GM23338 (cell line): ENCODE measurements around the gene PIK3R3. TPM values are rescaled to one million over a fixed set of nuclear protein-coding genes. Genes with fewer than 3 reads are reported as not detected.

Source experiments
- ATAC-seq: fragments of 200-7000 bp; cut with Tn5 transposase; 3 replicates; pipeline ENCODE4 v1.9.1; 2020
- DNase-seq: peaks from one replicate; pipeline ENCODE4 v3.0.0-alpha.2; 2015; ENCODE audit warnings: low spot score
- H2AFZ ChIP-seq: fragments of 200-600 bp; sonication (generic); 2 replicates; pipeline ENCODE4 v1.8.0; 2016; ENCODE audit warnings: antibody characterized with exemption, mild to moderate bottlenecking, moderate library complexity
- H3F3A ChIP-seq: fragments of 200-600 bp; sonication (generic); replicated peaks from 2 replicates; pipeline ENCODE4 v1.8.0; 2017; ENCODE audit warnings: antibody characterized with exemption, mixed run types, low read depth
- H3K27ac ChIP-seq: fragments of 200-600 bp; sonication (generic); 2 replicates; pipeline ENCODE4 v1.6.1; 2016; ENCODE audit warnings: low read depth
- H3K27me3 ChIP-seq: fragments of 200-600 bp; sonication (generic); 2 replicates; pipeline ENCODE4 v1.8.0; 2016; ENCODE audit warnings: mild to moderate bottlenecking, mixed run types, moderate library complexity; ENCODE audit not compliant: insufficient read depth
- H3K36me3 ChIP-seq: fragments of 200-600 bp; sonication (generic); 2 replicates; pipeline ENCODE4 v1.8.0; 2016; ENCODE audit warnings: mild to moderate bottlenecking; ENCODE audit not compliant: insufficient read depth
- H3K4me1 ChIP-seq: fragments of 200-600 bp; sonication (generic); 2 replicates; pipeline ENCODE4 v1.8.0; 2016; ENCODE audit warnings: mild to moderate bottlenecking, moderate library complexity; ENCODE audit not compliant: insufficient read depth
- H3K4me2 ChIP-seq: fragments of 200-600 bp; sonication (generic); 2 replicates; pipeline ENCODE4 v1.7.1; 2017; ENCODE audit warnings: mixed run types
- H3K4me3 ChIP-seq: fragments of 200-600 bp; sonication (generic); 2 replicates; pipeline ENCODE4 v1.6.1; 2016; ENCODE audit warnings: mixed run types
- H3K79me2 ChIP-seq: fragments of 200-600 bp; sonication (generic); replicated peaks from 2 replicates; pipeline ENCODE4 v1.8.0; 2017; ENCODE audit warnings: mild to moderate bottlenecking; ENCODE audit not compliant: insufficient read depth
- H3K9me2 ChIP-seq: fragments of 200-600 bp; sonication (generic); 2 replicates; pipeline ENCODE4 v1.8.0; 2017; ENCODE audit not compliant: insufficient read depth
- H4K20me1 ChIP-seq: fragments of 200-600 bp; sonication (generic); replicated peaks from 2 replicates; pipeline ENCODE4 v1.8.0; 2017; ENCODE audit warnings: mild to moderate bottlenecking; ENCODE audit not compliant: insufficient read depth
- H3K27ac Mint-ChIP-seq: 2 replicates; pipeline ENCODE4 v1.8.0; 2020; ENCODE audit warnings: inconsistent platforms, mild to moderate bottlenecking, moderate library complexity, mixed read lengths
- H3K27me3 Mint-ChIP-seq: 3 replicates; pipeline ENCODE4 v1.8.0; 2022; ENCODE audit warnings: low read depth, mild to moderate bottlenecking, moderate library complexity, mixed read lengths, inconsistent platforms; ENCODE audit not compliant: insufficient read depth, poor library complexity
- H3K36me3 Mint-ChIP-seq: 3 replicates; pipeline ENCODE4 v1.8.0; 2021; ENCODE audit warnings: low read depth, mild to moderate bottlenecking, inconsistent platforms, moderate library complexity, mixed read lengths
- H3K4me1 Mint-ChIP-seq: 3 replicates; pipeline ENCODE4 v1.8.0; 2020; ENCODE audit warnings: mild to moderate bottlenecking, inconsistent platforms, mixed read lengths
- H3K4me3 Mint-ChIP-seq: 3 replicates; pipeline ENCODE4 v1.8.0; 2021; ENCODE audit warnings: moderate library complexity, mild to moderate bottlenecking, inconsistent platforms, mixed read lengths
- H3K9me3 Mint-ChIP-seq: 3 replicates; pipeline ENCODE4 v1.8.0; 2020; ENCODE audit warnings: moderate library complexity, mild to moderate bottlenecking, inconsistent platforms, mixed read lengths
- CREB1 ChIP-seq: fragments of 250-450 bp; sonication (Bioruptor Pico); IDR thresholded peaks from 2 replicates; pipeline ENCODE4 v1.5.0; 2020; ENCODE audit warnings: low read depth, mild to moderate bottlenecking, moderate library complexity
- EZH2 ChIP-seq: fragments of 200-600 bp; sonication (generic); IDR thresholded peaks from one replicate; pipeline ENCODE4 v1.8.0; 2017; ENCODE audit warnings: antibody characterized with exemption, mild to moderate bottlenecking, low read depth; ENCODE audit not compliant: unreplicated experiment
- EZH2phosphoT487 ChIP-seq: fragments of 200-600 bp; sonication (generic); IDR thresholded peaks from one replicate; pipeline ENCODE4 v1.8.1; 2018; ENCODE audit warnings: antibody characterized with exemption; ENCODE audit not compliant: unreplicated experiment
- JUNB ChIP-seq: IDR thresholded peaks from one replicate; pipeline ENCODE4 v1.6.1; 2016; ENCODE audit warnings: antibody characterized with exemption; ENCODE audit not compliant: unreplicated experiment
- NANOG ChIP-seq: IDR thresholded peaks from 2 replicates; pipeline ENCODE4 v1.6.1; 2016; ENCODE audit warnings: antibody characterized with exemption, borderline replicate concordance
- POLR2AphosphoS5 ChIP-seq: IDR thresholded peaks from 2 replicates; pipeline ENCODE4 v1.6.1; 2016; ENCODE audit warnings: antibody characterized with exemption, low read depth
- STAT1 ChIP-seq: IDR thresholded peaks from one replicate; pipeline ENCODE4 v1.6.1; 2016; ENCODE audit warnings: antibody characterized with exemption; ENCODE audit not compliant: unreplicated experiment
- ZNF331 ChIP-seq: fragments of 250-450 bp; sonication (Bioruptor Pico); IDR thresholded peaks from 2 replicates; pipeline ENCODE4 v1.5.0; 2020; ENCODE audit warnings: low read depth, mild to moderate bottlenecking, moderate library complexity
- polyA plus RNA-seq: library from polyadenylated mRNA; unstranded; fragments of >200 nt; fragmentation: Nextera tagmentation; extraction: Ambion mirVana; gene quantifications from 2 replicates; pipeline ENCODE4 v1.2.1, GENCODE V29; 2016
- total RNA-seq: library from RNA; depleted of rRNA; stranded (reverse); fragments of >200 nt; shearing (Covaris generic); gene quantifications from 2 replicates; pipeline ENCODE4 v1.2.3, GENCODE V29; 2014
- TF ChIP-seq, protein P1 (sequence below): IDR thresholded peaks from 2 replicates; pipeline ENCODE4 v1.6.1; 2016; ENCODE audit warnings: antibody characterized with exemption
- TF ChIP-seq, protein P2 (sequence below): IDR thresholded peaks from one replicate; pipeline ENCODE4 v1.6.1; 2018; ENCODE audit warnings: antibody characterized with exemption; ENCODE audit not compliant: unreplicated experiment
- TF ChIP-seq, protein P3 (sequence below), 2 experiments: fragments of 200-600 bp in 1 of 2; sonication (generic) in 1 of 2; conservative IDR thresholded peaks; 2 replicates each; pipeline versions ENCODE4 v1.5.1 to v1.6.1; 2016 to 2017; ENCODE audit warnings: antibody characterized with exemption in 2 of 2, low read depth in 2 of 2, mild to moderate bottlenecking in 2 of 2, moderate library complexity in 1 of 2

The PIK3R3 gene
- total and polyA plus RNA-seq, 2 experiments from 2014 or later, result 7.5 to 8.6 TPM

DNA sequence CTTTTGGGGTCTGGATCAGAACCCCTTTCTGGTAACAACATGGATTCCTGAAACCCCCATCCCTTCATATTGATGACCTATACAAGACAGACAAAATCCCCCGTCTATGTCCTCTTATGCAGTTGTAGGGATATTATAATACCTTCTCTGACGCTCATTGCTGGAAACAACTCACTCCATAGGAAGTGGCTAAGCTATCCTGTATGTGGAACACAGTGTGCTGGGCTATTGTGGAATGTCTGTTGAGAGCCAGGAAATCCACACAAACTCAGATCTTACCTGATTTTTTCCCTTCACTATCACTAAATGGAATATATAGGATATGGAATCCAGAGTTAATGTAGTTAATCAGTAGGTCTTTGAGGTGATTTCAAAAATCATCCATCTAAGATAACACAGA lies 17.7 kb upstream of the PIK3R3 start:
- Histone ChIP-seq H3K27ac (no peak overlapping the region), H4K20me1 (no peaks in the 10 kb centered on the region), H3F3A (no peaks in the 10 kb centered on the region), H3K79me2 (no peaks in the 10 kb centered on the region), H3K27me3 (no peaks in the 10 kb centered on the region), H3K9me2 (0 out of 2 replicates have a peak, but pooled peaks cover 3% of the 10 kb centered on the region), H3K4me1 (no peaks in the 10 kb centered on the region; the same call in none of the 2 replicates), H2AFZ (no peak overlapping the region), H3K36me3 (no peaks in the 10 kb centered on the region), H3K4me3 (no peak overlapping the region), H3K4me2 (no peak overlapping the region)
- no peak for DNase-seq
- Mint-ChIP-seq H3K4me3 (no peak overlapping the region), H3K4me1 (peaks cover 7% of the 10 kb centered on the region), H3K9me3 (no peaks in the 10 kb centered on the region), H3K27ac (no peak overlapping the region), H3K36me3 (no peaks in the 10 kb centered on the region), H3K27me3 (peaks cover 6% of the 10 kb centered on the region)
- no peak for ATAC-seq
- TF ChIP-seq, protein P1, sequence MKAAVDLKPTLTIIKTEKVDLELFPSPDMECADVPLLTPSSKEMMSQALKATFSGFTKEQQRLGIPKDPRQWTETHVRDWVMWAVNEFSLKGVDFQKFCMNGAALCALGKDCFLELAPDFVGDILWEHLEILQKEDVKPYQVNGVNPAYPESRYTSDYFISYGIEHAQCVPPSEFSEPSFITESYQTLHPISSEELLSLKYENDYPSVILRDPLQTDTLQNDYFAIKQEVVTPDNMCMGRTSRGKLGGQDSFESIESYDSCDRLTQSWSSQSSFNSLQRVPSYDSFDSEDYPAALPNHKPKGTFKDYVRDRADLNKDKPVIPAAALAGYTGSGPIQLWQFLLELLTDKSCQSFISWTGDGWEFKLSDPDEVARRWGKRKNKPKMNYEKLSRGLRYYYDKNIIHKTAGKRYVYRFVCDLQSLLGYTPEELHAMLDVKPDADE, result no peak
- TF ChIP-seq NANOG (no peak), POLR2AphosphoS5 (no peak), STAT1 (no peak), CREB1 (CRISPR knock-in tag) (no peak), JUNB (no peak), EZH2phosphoT487 (no peak), ZNF331 (CRISPR knock-in tag) (no peak), EZH2 (no peak)
- TF ChIP-seq, protein P2, sequence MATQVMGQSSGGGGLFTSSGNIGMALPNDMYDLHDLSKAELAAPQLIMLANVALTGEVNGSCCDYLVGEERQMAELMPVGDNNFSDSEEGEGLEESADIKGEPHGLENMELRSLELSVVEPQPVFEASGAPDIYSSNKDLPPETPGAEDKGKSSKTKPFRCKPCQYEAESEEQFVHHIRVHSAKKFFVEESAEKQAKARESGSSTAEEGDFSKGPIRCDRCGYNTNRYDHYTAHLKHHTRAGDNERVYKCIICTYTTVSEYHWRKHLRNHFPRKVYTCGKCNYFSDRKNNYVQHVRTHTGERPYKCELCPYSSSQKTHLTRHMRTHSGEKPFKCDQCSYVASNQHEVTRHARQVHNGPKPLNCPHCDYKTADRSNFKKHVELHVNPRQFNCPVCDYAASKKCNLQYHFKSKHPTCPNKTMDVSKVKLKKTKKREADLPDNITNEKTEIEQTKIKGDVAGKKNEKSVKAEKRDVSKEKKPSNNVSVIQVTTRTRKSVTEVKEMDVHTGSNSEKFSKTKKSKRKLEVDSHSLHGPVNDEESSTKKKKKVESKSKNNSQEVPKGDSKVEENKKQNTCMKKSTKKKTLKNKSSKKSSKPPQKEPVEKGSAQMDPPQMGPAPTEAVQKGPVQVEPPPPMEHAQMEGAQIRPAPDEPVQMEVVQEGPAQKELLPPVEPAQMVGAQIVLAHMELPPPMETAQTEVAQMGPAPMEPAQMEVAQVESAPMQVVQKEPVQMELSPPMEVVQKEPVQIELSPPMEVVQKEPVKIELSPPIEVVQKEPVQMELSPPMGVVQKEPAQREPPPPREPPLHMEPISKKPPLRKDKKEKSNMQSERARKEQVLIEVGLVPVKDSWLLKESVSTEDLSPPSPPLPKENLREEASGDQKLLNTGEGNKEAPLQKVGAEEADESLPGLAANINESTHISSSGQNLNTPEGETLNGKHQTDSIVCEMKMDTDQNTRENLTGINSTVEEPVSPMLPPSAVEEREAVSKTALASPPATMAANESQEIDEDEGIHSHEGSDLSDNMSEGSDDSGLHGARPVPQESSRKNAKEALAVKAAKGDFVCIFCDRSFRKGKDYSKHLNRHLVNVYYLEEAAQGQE, result no peak
- TF ChIP-seq, protein P3, sequence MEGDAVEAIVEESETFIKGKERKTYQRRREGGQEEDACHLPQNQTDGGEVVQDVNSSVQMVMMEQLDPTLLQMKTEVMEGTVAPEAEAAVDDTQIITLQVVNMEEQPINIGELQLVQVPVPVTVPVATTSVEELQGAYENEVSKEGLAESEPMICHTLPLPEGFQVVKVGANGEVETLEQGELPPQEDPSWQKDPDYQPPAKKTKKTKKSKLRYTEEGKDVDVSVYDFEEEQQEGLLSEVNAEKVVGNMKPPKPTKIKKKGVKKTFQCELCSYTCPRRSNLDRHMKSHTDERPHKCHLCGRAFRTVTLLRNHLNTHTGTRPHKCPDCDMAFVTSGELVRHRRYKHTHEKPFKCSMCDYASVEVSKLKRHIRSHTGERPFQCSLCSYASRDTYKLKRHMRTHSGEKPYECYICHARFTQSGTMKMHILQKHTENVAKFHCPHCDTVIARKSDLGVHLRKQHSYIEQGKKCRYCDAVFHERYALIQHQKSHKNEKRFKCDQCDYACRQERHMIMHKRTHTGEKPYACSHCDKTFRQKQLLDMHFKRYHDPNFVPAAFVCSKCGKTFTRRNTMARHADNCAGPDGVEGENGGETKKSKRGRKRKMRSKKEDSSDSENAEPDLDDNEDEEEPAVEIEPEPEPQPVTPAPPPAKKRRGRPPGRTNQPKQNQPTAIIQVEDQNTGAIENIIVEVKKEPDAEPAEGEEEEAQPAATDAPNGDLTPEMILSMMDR (conservative IDR thresholded peaks at IDR 0.05; ENCODE audit: low read depth in 2 of 2), result no peak
